ENCODE results near the gene CASP14.

The CASP14 gene

DNA sequence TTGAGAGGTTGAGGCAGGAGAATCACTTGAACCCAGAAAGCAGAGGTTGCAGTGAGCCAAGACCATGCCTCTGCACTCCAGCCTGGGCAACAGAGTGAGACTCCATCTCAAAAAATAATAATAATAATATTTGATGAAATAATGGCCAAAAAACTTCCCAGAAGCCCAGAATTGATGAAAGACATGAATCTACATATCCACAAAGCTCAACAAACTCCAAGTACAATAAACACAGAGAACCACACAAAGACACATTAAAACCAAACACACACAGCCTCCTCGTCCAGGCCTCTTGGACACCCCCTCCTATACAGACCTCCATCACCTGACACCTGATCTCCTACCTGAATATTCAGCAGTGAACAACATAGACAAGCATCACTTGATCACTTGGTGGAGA is 54.7 kb downstream of the CASP14 start:
- FAIRE-seq (no peak), DNase-seq (ENCODE audit: insufficient read length) (no peak)
- TF ChIP-seq TAF1 (IDR thresholded peaks at IDR 0.05; ENCODE audit: borderline replicate concordance, low read depth, low read length) (no peak), POLR2AphosphoS5 (IDR thresholded peaks at IDR 0.05; ENCODE audit: low read depth, low read length) (no peak), POLR2A (IDR thresholded peaks at IDR 0.05; ENCODE audit: low read depth, low read length) (no peak)

DNA sequence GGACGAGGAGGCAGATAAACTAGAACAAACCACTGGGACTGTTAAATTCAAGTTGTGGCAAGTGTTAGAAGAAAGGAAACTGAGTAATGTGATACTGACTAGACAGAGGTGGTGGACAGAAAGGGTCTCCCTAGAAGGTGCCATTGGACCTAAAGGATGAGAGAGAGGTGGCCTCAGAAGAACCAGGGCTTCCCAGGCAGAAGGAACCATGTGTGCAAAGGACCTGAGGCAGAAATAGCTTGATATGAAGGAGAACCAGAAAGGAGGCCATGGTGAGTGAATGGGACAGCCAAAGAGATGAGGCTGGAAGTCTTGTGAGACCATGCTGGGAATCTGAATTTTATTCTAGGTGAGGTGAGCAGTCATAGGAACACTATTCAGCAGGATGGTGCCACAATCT is 55.1 kb downstream of the CASP14 start:
- FAIRE-seq (no peak), DNase-seq (ENCODE audit: insufficient read length) (no peak)
- TF ChIP-seq TAF1 (IDR thresholded peaks at IDR 0.05; ENCODE audit: borderline replicate concordance, low read depth, low read length) (no peak), POLR2A (IDR thresholded peaks at IDR 0.05; ENCODE audit: low read depth, low read length) (no peak), POLR2AphosphoS5 (IDR thresholded peaks at IDR 0.05; ENCODE audit: low read depth, low read length) (no peak)

GRCh38 chr19:15105044-15105443 is 55.8 kb downstream of the CASP14 start:
- no peak for DNase-seq (ENCODE audit: insufficient read length)
- FAIRE-seq: no peak
- TF ChIP-seq POLR2A (IDR thresholded peaks at IDR 0.05; ENCODE audit: low read depth, low read length) (no peak), TAF1 (IDR thresholded peaks at IDR 0.05; ENCODE audit: borderline replicate concordance, low read depth, low read length) (no peak), POLR2AphosphoS5 (IDR thresholded peaks at IDR 0.05; ENCODE audit: low read depth, low read length) (no peak)

DNA sequence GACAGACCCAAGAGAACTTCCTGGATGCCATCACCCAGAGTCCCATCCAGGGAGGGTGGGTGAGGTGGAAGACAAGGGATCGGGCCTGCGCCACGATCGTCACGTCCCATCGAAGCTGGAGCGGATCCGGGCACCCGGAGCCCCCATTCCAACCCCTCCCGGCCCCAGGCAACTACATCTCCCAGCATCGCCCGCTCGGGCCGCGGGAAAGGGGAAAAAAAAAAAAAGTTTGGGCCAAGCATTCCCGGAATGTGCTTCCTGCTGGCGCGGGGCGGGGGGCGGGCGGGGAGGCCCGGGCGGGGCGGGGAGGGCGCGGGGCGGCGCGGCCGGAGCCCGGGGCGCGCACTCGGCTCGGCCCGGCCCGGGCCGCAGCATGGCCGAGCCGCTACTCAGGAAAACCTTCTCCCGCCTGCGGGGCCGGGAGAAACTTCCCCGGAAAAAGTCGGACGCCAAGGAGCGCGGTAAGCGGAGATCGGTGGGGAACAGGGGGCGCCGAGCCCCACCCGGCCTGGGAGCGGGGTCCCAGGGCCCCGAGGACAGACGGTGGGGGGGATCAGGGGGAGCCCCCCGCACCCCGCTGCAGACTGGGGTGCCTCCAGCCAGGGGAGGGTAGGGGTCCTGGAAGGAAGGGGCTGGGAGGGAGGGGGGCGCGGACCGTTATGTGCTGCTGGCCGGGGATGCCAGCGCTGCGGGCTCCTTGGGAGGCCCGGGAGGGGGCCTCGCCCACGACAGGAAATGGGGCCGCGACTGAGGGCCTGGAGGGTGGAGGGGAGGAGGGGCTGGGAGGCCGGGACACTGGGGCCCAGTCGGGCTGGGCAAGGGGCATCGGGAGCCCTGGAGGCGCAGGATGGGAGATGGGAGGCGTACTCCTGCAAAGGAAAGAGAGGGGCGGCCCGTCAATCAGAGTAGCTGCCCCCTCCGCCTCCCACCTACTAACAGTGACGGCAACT is 58.1 kb downstream of the CASP14 start, which contains the start of gene SYDE1:
TSS of gene SYDE1 (plus strand) at position 341 of the 950 bp plus-strand sequence. CDS start at position 374, 33 bp downstream.
- DNase-seq (ENCODE audit: insufficient read length) (no peak), FAIRE-seq (no peak)
- no peak for TF ChIP-seq POLR2A (IDR thresholded peaks at IDR 0.05; ENCODE audit: low read depth, low read length)
- TF ChIP-seq TAF1 (IDR thresholded peaks at IDR 0.05; ENCODE audit: borderline replicate concordance, low read depth, low read length): no peak
- TF ChIP-seq POLR2AphosphoS5 (IDR thresholded peaks at IDR 0.05; ENCODE audit: low read depth, low read length): no peak

All from GM12892 (cell line).